ENCODE measurements around the gene NRXN2. TPM values are rescaled to one million over a fixed set of nuclear protein-coding genes. Genes with fewer than 3 reads are reported as not detected.

Gene NRXN2
- total and polyA plus RNA-seq, 2 of the 13 experiments (the other 11 are each of a cell fraction or from before 2014, with no cell fraction given), result not detected

GRCh38 chr11:64659417-64660144 is 63.4 kb downstream of the NRXN2 start:
- ChIA-PET POLR2A (no interaction called here), CTCF (ENCODE audit: low intra/inter-chr PET ratio, low total read pairs) (no interaction called here)
- Histone ChIP-seq H3K9me3 (ENCODE audit: low read length) (no peaks in the 10 kb centered on the region), H3K4me1 (ENCODE audit: insufficient read depth, low read length) (peaks cover 14% of the 10 kb centered on the region; the same call in 1 of the 2 replicates), H2AFZ (ENCODE audit: low read length) (no peak overlapping the region), H3K79me2 (ENCODE audit: insufficient read depth, low read length) (no peaks in the 10 kb centered on the region), H3K4me2 (ENCODE audit: low read depth, low read length) (no peak overlapping the region), H3K27me3 (ENCODE audit: control insufficient read depth in 1 of 2, insufficient read depth in 2 of 2, low read length in 2 of 2) (peaks cover 10 to 41% of the 10 kb centered on the region in 2 experiments; a peak in 4 of 5 replicates), H3K4me3 (replicated peaks in 1 of 3; ENCODE audit: insufficient read depth in 1 of 3, low read depth in 2 of 3, low read length in 3 of 3) (no peak overlapping the region), H3K36me3 (replicated peaks in 1 of 2; ENCODE audit: control insufficient read depth in 1 of 2, insufficient read depth in 2 of 2, low read length in 2 of 2) (no peaks in the 10 kb centered on the region), H3K27ac (ENCODE audit: extremely low read length, insufficient read depth, low read length) (no peak overlapping the region), H4K20me1 (ENCODE audit: insufficient read depth, low read length) (no peaks in the 10 kb centered on the region), H3K9ac (ENCODE audit: insufficient read depth, low read depth, low read length) (no peak overlapping the region)
- in situ Hi-C loops (cut with HindIII; ENCODE audit: extremely low pct_ligation_motif_present, low pct_unique_long_range_greater_than_20kb), result loop anchor here (10.0 kb wide), 1 partner anchor 215 kb away; no protein-coding TSS in a partner anchor
- DNase-seq (ENCODE audit: low spot score), result peak; percentile 39
- no TSS peak for BruUV-seq (replicated peaks)
- WGBS (ENCODE audit: low lambda C conversion rate), result 42% methylated on average over 7 of the region's 9 CpGs
- TF ChIP-seq FOSL2 (CRISPR knock-in tag; IDR thresholded peaks at IDR 0.05) (peak; percentile 65), GRHL1 (CRISPR knock-in tag; conservative IDR thresholded peaks at IDR 0.05) (no peak)
- FAIRE-seq, result no peak
- ATAC-seq, result no peak
- intact Hi-C loops (cut with micrococcal nuclease; ENCODE audit: unreplicated experiment), result no loop called here

GRCh38 chr11:64658265-64658664 is 64.7 kb downstream of the NRXN2 start:
- Histone ChIP-seq H3K4me3 (replicated peaks in 1 of 3; ENCODE audit: insufficient read depth in 1 of 3, low read depth in 2 of 3, low read length in 3 of 3) (no peak overlapping the region), H3K9me3 (ENCODE audit: low read length) (no peaks in the 10 kb centered on the region), H4K20me1 (ENCODE audit: insufficient read depth, low read length) (no peaks in the 10 kb centered on the region), H3K27me3 (ENCODE audit: control insufficient read depth in 1 of 2, insufficient read depth in 2 of 2, low read length in 2 of 2) (peaks cover 10 to 41% of the 10 kb centered on the region in 2 experiments; a peak in 4 of 5 replicates), H3K27ac (ENCODE audit: extremely low read length, insufficient read depth, low read length) (no peak overlapping the region), H3K79me2 (ENCODE audit: insufficient read depth, low read length) (no peaks in the 10 kb centered on the region), H3K4me1 (ENCODE audit: insufficient read depth, low read length) (peaks cover 14% of the 10 kb centered on the region; the same call in 1 of the 2 replicates), H3K9ac (ENCODE audit: insufficient read depth, low read depth, low read length) (no peak overlapping the region), H3K36me3 (replicated peaks in 1 of 2; ENCODE audit: control insufficient read depth in 1 of 2, insufficient read depth in 2 of 2, low read length in 2 of 2) (no peaks in the 10 kb centered on the region), H3K4me2 (ENCODE audit: low read depth, low read length) (no peak overlapping the region), H2AFZ (ENCODE audit: low read length) (no peak overlapping the region)
- no TSS peak for BruUV-seq (replicated peaks)
- DNase-seq (ENCODE audit: low spot score) (no peak), FAIRE-seq (no peak), ATAC-seq (no peak)
- ChIA-PET POLR2A (no interaction called here), CTCF (ENCODE audit: low intra/inter-chr PET ratio, low total read pairs) (no interaction called here)
- no peak for TF ChIP-seq TFAP4 (IDR thresholded peaks at IDR 0.05; ENCODE audit: borderline replicate concordance, low read depth)
- TF ChIP-seq ZNF12 (CRISPR knock-in tag; IDR thresholded peaks at IDR 0.05), result no peak
- no peak for TF ChIP-seq MAFG (CRISPR knock-in tag; IDR thresholded peaks at IDR 0.05)
- TF ChIP-seq ZNF891 (CRISPR knock-in tag; IDR thresholded peaks at IDR 0.05), result no peak
- in situ Hi-C loops (cut with HindIII; ENCODE audit: extremely low pct_ligation_motif_present, low pct_unique_long_range_greater_than_20kb) (loop anchor here (10.0 kb wide), 1 partner anchor 213 kb away; no protein-coding TSS in a partner anchor), intact Hi-C loops (cut with micrococcal nuclease; ENCODE audit: unreplicated experiment) (no loop called here)
- WGBS (ENCODE audit: low lambda C conversion rate), result no CpG with 5 or more reads among the region's 2 CpGs
